Ovary (tissue), 9 donors: ENCODE measurements around the gene VAPA. TPM values are rescaled to one million over a fixed set of nuclear protein-coding genes. Genes with fewer than 3 reads are reported as not detected.

ENCODE experiments used
- DNase-seq, 5 donors: peaks; one replicate each; pipeline ENCODE4 v3.0.0-alpha.2; 2019 to 2020
- H3K27ac ChIP-seq, 2 donors: fragments of 200-600 bp; one replicate each; pipeline versions ENCODE4 v1.5.1 to v1.8.0; 2019 to 2022
- H3K27me3 ChIP-seq: fragments of 200-600 bp; one replicate; pipeline ENCODE4 v1.8.0; 2022
- H3K36me3 ChIP-seq: fragments of 200-600 bp; sonication (generic); one replicate; pipeline ENCODE4 v1.5.1; 2019
- H3K4me1 ChIP-seq: one replicate; pipeline ENCODE4 v1.8.1; 2013; ENCODE audit warnings: mild to moderate bottlenecking, moderate library complexity; ENCODE audit not compliant: insufficient read depth
- H3K4me3 ChIP-seq: fragments of 200-600 bp; sonication (generic); one replicate; pipeline ENCODE4 v1.5.1; 2017
- H3K9me3 ChIP-seq, 2 donors: fragments of 200-600 bp in 1 of 2; sonication (generic) in 1 of 2; one replicate each; pipeline versions ENCODE4 v1.5.1 to v1.8.1; 2013 to 2019; ENCODE audit warnings: mild to moderate bottlenecking in 1 of 2, moderate library complexity in 1 of 2
- EP300 ChIP-seq: sonication (generic); formaldehyde crosslinking; IDR thresholded peaks from one replicate; pipeline ENCODE4 v1.6.1; 2017; ENCODE audit warnings: antibody characterized with exemption
- POLR2A ChIP-seq: fragments of 450-650 bp; IDR thresholded peaks from one replicate; pipeline ENCODE4 v1.6.1; 2017; ENCODE audit warnings: antibody characterized with exemption, mild to moderate bottlenecking, moderate library complexity
- WGBS, 3 donors: extraction: QIAGEN DNeasy Blood & Tissue Kit in 1 of 3; methylation state at CpG; one replicate each; pipeline versions ENCODE4 v1.1.5 to v1.1.7; 2013 to 2017; 5-methylcytosine and 5-hydroxymethylcytosine counted together
- intact Hi-C, 4 donors: fragments of 100-400 bp; cut with DNase I; formaldehyde crosslinking; loops; one replicate each; pipeline versions ENCODE4 v1.11.0 to v1.15.1; 2022 to 2023
- polyA plus RNA-seq, 2 donors: library from polyadenylated mRNA; stranded (reverse); fragments of 200-250 nt in 1 of 2; fragments of 350-450 nt in 1 of 2; fragmentation: Illumina TruSeq in 1 of 2; extraction: RNeasy Lipid Tissue Mini Kit (QIAGEN cat#74804) in 1 of 2; gene quantifications; one replicate each; pipeline ENCODE4 v1.2.3, GENCODE V29; 2013 to 2014
- total RNA-seq, 7 donors: library from RNA; depleted of rRNA in 2 of 7; stranded (reverse); fragments of >200 nt in 2 of 7; fragmentation: NEBNext Ultra II Directional in 3 of 7; extraction: Animal tissue kit (Norgen Biotek cat#: 25700) in 3 of 7; gene quantifications; one replicate each; pipeline versions ENCODE4 v1.1.0 to v1.2.4, GENCODE V29; 2016 to 2023
- TF ChIP-seq, protein P1 (sequence below), 3 donors: fragments of 450-650 bp in 2 of 3; fragments of 200-600 bp in 1 of 3; IDR thresholded peaks; one replicate each; pipeline versions ENCODE4 v1.5.1 to v1.8.0; 2016 to 2022; ENCODE audit warnings: antibody characterized with exemption in 3 of 3, mild to moderate bottlenecking in 1 of 3
- donor health status: DM: no; HTN: no; CAD: no; lungs with moderate emphysema.
- donor health status: DM: no; HTN: no; CAD: no.
- donor health status: Bipolar disorder and iron deficiency.
- donor health status: DM: yes; HTN: yes; CAD: no.
- donor health status: DM: no; HTN: no; CAD: no.
- donor health status: DM: yes; HTN: yes; CAD: no.

VAPA gene
- total and polyA plus RNA-seq, 9 donors = 164 to 369 (median 254) TPM

- DNase-seq = no peak
- Histone ChIP-seq H3K4me3 (no peak overlapping the region), H3K9me3 (no peaks in the 10 kb centered on the region), H3K27me3 (no peaks in the 10 kb centered on the region), H3K36me3 (no peaks in the 10 kb centered on the region), H3K27ac (no peak overlapping the region), H3K4me1 (peaks cover 13% of the 10 kb centered on the region)
- intact Hi-C loops = loop anchor here in 1 of 4 donors (10.0 kb wide), 1 partner anchor 212 kb away; the partner anchor contains the start of gene RAB31
- TF ChIP-seq, protein P1, sequence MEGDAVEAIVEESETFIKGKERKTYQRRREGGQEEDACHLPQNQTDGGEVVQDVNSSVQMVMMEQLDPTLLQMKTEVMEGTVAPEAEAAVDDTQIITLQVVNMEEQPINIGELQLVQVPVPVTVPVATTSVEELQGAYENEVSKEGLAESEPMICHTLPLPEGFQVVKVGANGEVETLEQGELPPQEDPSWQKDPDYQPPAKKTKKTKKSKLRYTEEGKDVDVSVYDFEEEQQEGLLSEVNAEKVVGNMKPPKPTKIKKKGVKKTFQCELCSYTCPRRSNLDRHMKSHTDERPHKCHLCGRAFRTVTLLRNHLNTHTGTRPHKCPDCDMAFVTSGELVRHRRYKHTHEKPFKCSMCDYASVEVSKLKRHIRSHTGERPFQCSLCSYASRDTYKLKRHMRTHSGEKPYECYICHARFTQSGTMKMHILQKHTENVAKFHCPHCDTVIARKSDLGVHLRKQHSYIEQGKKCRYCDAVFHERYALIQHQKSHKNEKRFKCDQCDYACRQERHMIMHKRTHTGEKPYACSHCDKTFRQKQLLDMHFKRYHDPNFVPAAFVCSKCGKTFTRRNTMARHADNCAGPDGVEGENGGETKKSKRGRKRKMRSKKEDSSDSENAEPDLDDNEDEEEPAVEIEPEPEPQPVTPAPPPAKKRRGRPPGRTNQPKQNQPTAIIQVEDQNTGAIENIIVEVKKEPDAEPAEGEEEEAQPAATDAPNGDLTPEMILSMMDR (IDR thresholded peaks at IDR 0.05) = no peak
- TF ChIP-seq EP300 (no peak), POLR2A (no peak)
- WGBS, 3 donors = 56 to 69% (median 58%) methylated on average over 3 of the region's 3 CpGs
Observed at GRCh38 chr18:9916808-9917207, 3.0 kb downstream of the VAPA start.

GRCh38 chr18:9918016-9918680, 4.3 kb downstream of the VAPA start:
- Histone ChIP-seq H3K27ac (no peak overlapping the region), H3K9me3 (no peaks in the 10 kb centered on the region), H3K4me1 (peaks cover 13% of the 10 kb centered on the region), H3K27me3 (no peaks in the 10 kb centered on the region), H3K4me3 (no peak overlapping the region), H3K36me3 (no peaks in the 10 kb centered on the region)
- 9 to 25% (median 19%) methylated on average over 2 of the region's 2 CpGs for WGBS, 3 donors
- TF ChIP-seq POLR2A = no peak
- no peak for TF ChIP-seq EP300
- TF ChIP-seq, protein P1 (IDR thresholded peaks at IDR 0.05) = no peak
- intact Hi-C loops = loop anchor here in 1 of 4 donors (10.0 kb wide), 1 partner anchor 213 kb away; the partner anchor contains the start of gene RAB31
- DNase-seq = no peak

- Histone ChIP-seq H3K9me3 (no peaks in the 10 kb centered on the region), H3K4me1 (peaks cover 13% of the 10 kb centered on the region), H3K4me3 (no peak overlapping the region), H3K27me3 (no peaks in the 10 kb centered on the region), H3K36me3 (no peaks in the 10 kb centered on the region), H3K27ac (no peak overlapping the region)
- TF ChIP-seq, protein P1 (IDR thresholded peaks at IDR 0.05) = no peak
- TF ChIP-seq EP300 (no peak), POLR2A (no peak)
- WGBS, 3 donors = 64 to 74% (median 74%) methylated on average over 8 of the region's 8 CpGs
- intact Hi-C loops = loop anchor here in 2 of 4 donors (10.0 kb wide), 1 partner anchor 215 kb away; the partner anchor contains the start of gene RAB31 (in 2 of the 2)
- no peak for DNase-seq
Observed at GRCh38 chr18:9919564-9920232, 5.9 kb downstream of the VAPA start.

GRCh38 chr18:9922592-9923311, 8.9 kb downstream of the VAPA start:
- 24 to 49% (median 28%) methylated on average over 4 of the region's 4 CpGs for WGBS, 3 donors
- no peak overlapping the region for H3K4me3 ChIP-seq
- H3K27me3 ChIP-seq = no peaks in the 10 kb centered on the region
- peaks cover 11% of the 10 kb centered on the region for H3K4me1 ChIP-seq
- H3K36me3 ChIP-seq = no peaks in the 10 kb centered on the region
- TF ChIP-seq POLR2A (no peak), EP300 (no peak)
- TF ChIP-seq, protein P1 (IDR thresholded peaks at IDR 0.05) = no peak
- intact Hi-C loops = loop anchor here in 1 of 4 donors (10.0 kb wide), 1 partner anchor 218 kb away; the partner anchor contains the start of gene RAB31
- H3K27ac ChIP-seq = no peak overlapping the region
- H3K9me3 ChIP-seq = no peaks in the 10 kb centered on the region
- DNase-seq = no peak
